HG02642 (cell line): Measurements from ENCODE around the gene PIH1D2.
"Not testable (repeated sequence)": the region's sequence is repeated elsewhere in the genome, so short reads cannot be mapped to it uniquely, and the experiment has no call there.

Experiments
- ATAC-seq: cut with Tn5 transposase; IDR thresholded peaks from one replicate; pipeline ENCODE4 v1.9.1; 2021; ENCODE audit warnings: mild to moderate bottlenecking; ENCODE audit not compliant: unreplicated experiment, poor library complexity

PIH1D2 gene

GRCh38 chr11:112058103-112058502 is 15.7 kb downstream of the PIH1D2 start:
- no peak for ATAC-seq

DNA sequence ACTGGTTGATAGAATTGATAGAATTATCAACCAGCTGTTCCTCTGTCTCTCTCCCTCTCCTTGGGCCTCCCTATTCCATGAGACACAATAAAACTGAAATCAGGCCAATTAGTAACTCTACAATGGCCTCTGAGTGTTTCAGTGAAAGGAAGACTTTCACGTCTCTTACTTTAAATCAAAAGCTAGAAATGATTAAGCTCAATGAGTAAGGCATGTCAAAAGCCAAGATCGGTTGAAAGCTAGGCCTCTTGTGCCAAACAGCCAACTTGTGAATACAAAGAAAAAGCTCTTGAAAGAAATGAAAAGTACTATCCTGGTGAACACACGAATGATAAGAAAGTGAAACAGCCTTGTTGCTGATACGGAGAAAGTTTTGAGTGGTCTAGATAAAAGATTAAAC is 16.6 kb downstream of the PIH1D2 start:
- ATAC-seq, result no peak

DNA sequence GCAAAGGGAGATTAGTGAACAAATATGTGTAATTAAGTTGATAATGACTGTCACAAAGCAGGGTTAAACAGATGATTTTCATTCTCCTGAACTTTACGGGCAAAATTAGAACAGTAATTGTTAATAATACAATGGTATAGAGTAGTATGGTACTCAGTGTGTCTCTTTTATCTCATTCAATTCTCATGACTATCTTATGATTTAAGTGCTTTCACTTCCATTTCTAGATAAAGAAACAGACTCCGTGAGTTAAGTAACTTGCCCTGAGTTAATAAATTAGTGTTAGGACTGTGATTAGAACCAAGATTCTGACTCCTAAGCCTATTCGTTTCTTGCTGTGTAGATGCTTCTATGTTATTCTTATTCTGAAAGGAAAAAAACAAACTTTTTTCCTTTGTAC is 22.0 kb downstream of the PIH1D2 start:
- ATAC-seq, result no peak

DNA sequence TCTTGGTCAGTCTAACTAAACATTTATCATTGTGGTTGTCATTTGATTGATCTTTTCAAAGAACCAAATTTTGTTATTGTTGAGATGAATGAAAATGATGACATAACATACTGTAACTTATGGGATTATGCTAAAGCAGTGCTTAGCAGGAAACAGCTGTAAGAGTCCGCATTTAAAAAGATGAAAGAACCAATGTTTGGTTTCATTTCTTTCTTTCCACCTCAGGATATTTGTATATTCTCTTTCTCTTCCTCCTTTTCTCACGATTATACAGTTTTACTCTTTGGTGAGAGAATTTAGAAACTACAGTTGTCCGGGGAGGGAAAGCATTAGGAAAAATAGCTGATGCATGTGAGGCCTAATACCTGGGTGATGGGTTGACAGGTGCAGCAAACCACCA is 23.1 kb downstream of the PIH1D2 start:
- ATAC-seq, result peak; percentile 86

DNA sequence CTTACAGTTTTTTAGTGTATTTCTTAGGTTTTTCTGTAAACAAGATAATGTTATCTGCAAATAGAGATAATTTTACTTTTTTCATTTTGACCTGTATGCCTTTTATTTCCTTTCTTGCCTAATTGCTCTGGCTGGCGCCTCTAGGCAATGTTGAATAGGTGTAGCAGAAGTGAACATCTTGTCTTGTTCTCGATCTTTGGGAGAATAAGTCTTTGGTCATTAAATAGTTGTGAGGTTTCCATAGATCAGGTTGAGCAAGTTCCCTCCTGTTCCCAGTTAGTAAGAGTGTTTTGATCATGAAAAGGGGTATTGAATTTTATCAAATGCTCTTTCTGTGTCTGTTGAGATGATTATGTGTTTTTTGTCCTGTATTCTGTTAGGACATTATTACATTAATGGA is 24.0 kb downstream of the PIH1D2 start:
- no peak for ATAC-seq

DNA sequence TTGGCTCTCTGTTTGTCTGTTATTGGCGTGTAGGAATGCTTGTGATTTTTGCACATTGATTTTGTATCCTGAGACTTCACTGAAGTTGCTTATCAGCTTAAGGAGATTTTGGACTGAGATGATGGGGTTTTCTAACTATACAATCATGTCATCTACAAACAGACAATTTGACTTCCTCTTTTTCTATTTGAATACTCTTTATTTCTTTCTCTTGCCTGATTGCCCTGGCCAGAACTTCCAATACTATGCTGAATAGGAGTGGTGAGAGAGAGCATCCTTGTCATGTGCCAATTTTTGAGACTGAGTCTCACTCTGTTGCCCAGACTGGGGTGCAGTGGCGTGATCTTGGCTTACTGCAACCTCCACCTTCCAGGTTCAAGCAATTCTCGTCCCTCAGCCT is 25.6 kb downstream of the PIH1D2 start:
- ATAC-seq, result not testable (repeated sequence)

- ATAC-seq, result not testable (repeated sequence)
Observed at GRCh38 chr11:112046647-112047046, 27.2 kb downstream of the PIH1D2 start.

DNA sequence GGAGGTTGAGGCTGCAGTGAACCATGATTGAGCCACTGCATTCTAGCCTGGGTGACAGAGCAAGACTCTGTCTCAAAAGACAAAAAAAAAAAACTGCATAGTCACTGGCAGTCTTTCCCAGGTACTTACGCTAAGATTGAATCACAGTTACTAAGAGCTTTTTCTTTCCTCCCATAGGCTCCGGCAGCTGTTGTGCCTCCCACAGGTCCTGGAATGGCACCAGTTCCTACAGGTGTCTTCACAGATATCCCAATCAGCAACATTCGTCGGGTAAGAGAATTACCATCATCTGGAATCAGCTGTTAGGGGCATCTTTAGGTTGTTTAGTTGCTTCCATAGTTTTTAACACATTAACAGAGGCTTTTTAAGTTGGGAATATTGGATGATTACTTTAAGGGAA is 28.9 kb downstream of the PIH1D2 start:
- ATAC-seq, result no peak

DNA sequence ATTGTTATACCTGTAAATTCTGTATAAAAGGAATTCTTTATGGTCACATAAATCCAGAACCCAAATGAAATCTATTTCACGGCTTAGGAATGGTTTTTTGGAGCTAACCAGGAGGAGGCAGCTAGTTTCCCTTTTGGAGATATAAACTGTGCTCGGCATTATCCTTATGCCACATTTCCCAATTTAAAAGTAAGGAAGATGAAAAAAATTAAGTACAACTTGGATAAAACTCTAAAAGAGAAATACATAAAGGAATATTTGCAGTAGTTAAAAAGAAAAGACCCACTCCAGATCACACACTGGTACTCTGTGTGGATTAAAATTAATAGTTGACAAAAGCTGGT is 30.9 kb downstream of the PIH1D2 start:
- no peak for ATAC-seq

DNA sequence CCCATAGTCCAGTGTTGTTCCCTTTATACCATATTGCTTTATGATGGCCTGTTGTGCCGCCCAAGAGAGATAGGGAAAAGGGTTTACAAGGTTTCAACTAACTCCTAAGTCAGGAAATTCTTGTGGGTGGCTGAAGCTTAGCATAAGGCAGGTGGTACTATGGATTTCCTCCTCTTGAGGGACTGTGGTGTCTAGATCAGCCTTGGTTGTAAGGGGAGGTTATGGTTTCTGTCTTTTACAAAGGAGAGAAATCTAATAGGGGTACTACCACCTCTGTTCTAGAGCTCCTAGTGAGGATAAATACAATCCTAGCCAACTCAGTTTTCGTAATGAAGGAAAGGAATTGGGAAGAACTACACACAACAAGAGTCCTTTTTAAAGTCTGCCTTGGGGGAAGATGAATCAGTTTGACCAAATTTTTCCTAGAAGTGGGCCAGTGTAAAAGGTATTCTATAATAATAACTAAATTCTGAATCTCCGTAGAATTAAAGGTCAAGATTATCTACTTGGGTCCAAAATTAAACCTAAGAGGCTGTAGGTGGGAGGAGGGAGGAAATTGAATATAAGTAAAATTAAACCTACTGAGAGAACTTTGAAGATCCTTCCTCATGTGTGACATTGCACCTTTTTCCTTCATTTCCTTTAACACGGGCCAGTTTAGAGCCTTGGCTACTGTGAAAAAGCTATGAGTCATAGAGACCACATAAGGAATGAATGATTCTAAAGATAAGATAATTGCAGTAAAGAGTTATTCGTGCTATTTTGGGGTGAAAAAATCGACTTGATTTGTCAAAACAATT is 31.5 kb downstream of the PIH1D2 start:
- ATAC-seq, result no peak

- ATAC-seq, result no peak
Observed at GRCh38 chr11:112037527-112037926, 36.3 kb downstream of the PIH1D2 start.

- ATAC-seq, result no peak
Observed at GRCh38 chr11:112033902-112034301, 39.9 kb downstream of the PIH1D2 start.

GRCh38 chr11:112029460-112029859 is 44.4 kb downstream of the PIH1D2 start:
- ATAC-seq, result no peak

- not testable (repeated sequence) for ATAC-seq
Observed at GRCh38 chr11:112026784-112027410, 46.9 kb downstream of the PIH1D2 start.

DNA sequence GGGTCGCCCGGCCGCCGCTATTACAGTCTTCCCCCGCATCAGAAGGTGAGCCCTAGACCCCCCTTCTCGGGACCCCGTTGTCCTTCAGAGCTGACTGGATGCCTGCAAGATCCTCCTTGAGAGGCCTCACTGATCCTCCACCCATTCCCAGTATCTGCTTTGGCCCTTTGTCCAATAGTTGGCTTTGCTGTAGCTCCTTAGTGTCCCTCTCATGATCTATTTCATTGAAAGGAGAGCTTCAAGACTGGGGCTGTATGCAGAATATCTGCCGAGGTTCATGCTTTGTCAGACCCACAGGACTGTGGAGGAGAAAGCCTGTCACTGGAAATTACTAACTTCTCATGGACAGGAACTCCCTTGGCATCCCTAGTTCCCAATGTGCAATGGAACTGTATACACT is 48.1 kb downstream of the PIH1D2 start:
- no peak for ATAC-seq

- ATAC-seq, result peak; percentile 82
Observed at GRCh38 chr11:112024773-112025678, 48.8 kb downstream of the PIH1D2 start, which contains the start of gene DLAT. TSS of gene DLAT (plus strand) at chr11:112025408. CDS start at chr11:112025473, 65 bp downstream.

DNA sequence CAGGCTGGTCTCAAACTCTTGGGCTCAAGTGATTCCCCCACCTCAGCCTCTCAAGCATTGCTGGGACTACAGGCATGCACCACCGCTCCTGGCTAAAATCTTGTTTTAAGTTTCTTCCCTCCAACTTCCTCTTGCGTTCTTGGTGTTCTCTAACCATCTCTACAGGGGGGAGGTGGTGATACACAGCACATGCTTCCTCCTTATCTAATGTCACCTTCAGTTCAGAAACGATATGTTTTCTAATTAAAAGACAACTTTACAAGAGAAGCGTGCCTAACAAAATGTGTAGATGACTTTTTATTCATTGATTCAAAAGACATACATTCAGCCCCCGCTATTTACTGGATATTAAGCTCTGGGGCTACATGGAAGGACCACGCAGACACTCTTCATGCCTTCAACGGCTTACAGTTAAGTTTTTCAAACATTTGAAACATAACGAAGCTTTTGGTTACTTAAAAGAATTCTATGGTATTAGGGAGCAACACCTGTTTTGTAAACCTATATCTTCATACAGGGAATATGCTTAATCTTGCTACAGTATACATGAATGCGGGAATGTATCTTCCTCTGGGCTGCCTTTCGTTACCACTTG is 49.5 kb downstream of the PIH1D2 start:
- ATAC-seq, result peak; percentile 31

GRCh38 chr11:112023104-112023503 is 50.7 kb downstream of the PIH1D2 start:
- ATAC-seq, result no peak

DNA sequence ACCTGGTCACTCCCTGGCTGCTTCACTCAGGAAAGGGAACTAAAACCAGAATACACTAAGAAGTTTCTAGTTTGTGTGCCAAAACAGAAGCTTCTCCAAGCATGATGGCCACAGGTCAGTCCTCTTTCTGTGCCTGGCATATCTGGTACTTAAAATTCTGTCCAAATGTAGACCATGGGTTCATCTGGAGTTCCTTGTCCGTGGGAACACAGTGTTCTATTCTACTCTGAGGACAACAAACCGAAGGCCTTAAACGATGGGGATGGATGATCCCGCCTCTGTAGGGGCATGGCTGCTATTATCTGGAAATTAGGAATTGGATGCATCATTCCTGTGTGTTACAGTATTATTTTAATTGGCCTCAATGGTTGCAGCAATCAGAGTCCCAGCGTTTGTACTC is 54.8 kb downstream of the PIH1D2 start:
- ATAC-seq, result no peak
